Nephron progenitor cell (in vitro differentiated cells): ENCODE results near the gene TAF13.
A peak's percentile ranks its signal among the peaks of the same experiment; 100 is the strongest.
"Not testable (repeated sequence)": the region's sequence is repeated elsewhere in the genome, so short reads cannot be mapped to it uniquely, and the experiment has no call there.

Experiments
- DNase-seq: peaks from one replicate; pipeline ENCODE4 v3.0.0; 2021
- H3K27ac Mint-ChIP-seq: 2 replicates; pipeline ENCODE4 v1.8.0; 2021; ENCODE audit warnings: mild to moderate bottlenecking, moderate library complexity, mixed read lengths
- H3K27me3 Mint-ChIP-seq: 2 replicates; pipeline ENCODE4 v1.8.0; 2021; ENCODE audit warnings: mild to moderate bottlenecking, low read depth, mixed read lengths; ENCODE audit not compliant: poor library complexity
- H3K36me3 Mint-ChIP-seq: 2 replicates; pipeline ENCODE4 v1.8.0; 2021; ENCODE audit warnings: low read depth, mixed read lengths
- H3K4me1 Mint-ChIP-seq: 2 replicates; pipeline ENCODE4 v1.8.0; 2021; ENCODE audit warnings: mixed read lengths
- H3K4me3 Mint-ChIP-seq: 2 replicates; pipeline ENCODE4 v1.8.0; 2021; ENCODE audit warnings: mild to moderate bottlenecking, moderate library complexity, mixed read lengths
- H3K9me3 Mint-ChIP-seq: 2 replicates; pipeline ENCODE4 v1.8.0; 2021; ENCODE audit warnings: mild to moderate bottlenecking, moderate library complexity, mixed read lengths
- CTCF ChIP-seq: fragments of 200-600 bp; sonication (generic); IDR thresholded peaks from 2 replicates; pipeline ENCODE4 v1.5.0; 2021; ENCODE audit warnings: antibody characterized with exemption

Gene TAF13

GRCh38 chr1:109040989-109041620 lies 34.7 kb downstream of the TAF13 start:
- H3K27me3 Mint-ChIP-seq: peaks cover 12% of the 10 kb centered on the region
- no peak overlapping the region for H3K27ac Mint-ChIP-seq
- peaks cover 16% of the 10 kb centered on the region for H3K4me1 Mint-ChIP-seq
- no peaks in the 10 kb centered on the region for H3K9me3 Mint-ChIP-seq
- peak overlapping the region; percentile 93 for H3K4me3 Mint-ChIP-seq
- DNase-seq: peak; percentile 47
- no peaks in the 10 kb centered on the region for H3K36me3 Mint-ChIP-seq
- TF ChIP-seq CTCF: no peak

GRCh38 chr1:109040627-109040988 lies 35.2 kb downstream of the TAF13 start:
- DNase-seq: no peak
- Mint-ChIP-seq H3K4me1 (peaks cover 16% of the 10 kb centered on the region), H3K27me3 (peaks cover 8% of the 10 kb centered on the region), H3K9me3 (no peaks in the 10 kb centered on the region), H3K4me3 (peak overlapping the region; percentile 93), H3K36me3 (no peaks in the 10 kb centered on the region), H3K27ac (no peak overlapping the region)
- no peak for TF ChIP-seq CTCF

GRCh38 chr1:109034382-109034781 lies 41.4 kb downstream of the TAF13 start:
- H3K27ac Mint-ChIP-seq: no peak overlapping the region
- H3K4me3 Mint-ChIP-seq: no peak overlapping the region
- no peaks in the 10 kb centered on the region for H3K36me3 Mint-ChIP-seq
- H3K4me1 Mint-ChIP-seq: peaks cover 5% of the 10 kb centered on the region
- no peak for TF ChIP-seq CTCF
- no peak for DNase-seq
- no peaks in the 10 kb centered on the region for H3K9me3 Mint-ChIP-seq
- no peaks in the 10 kb centered on the region for H3K27me3 Mint-ChIP-seq

GRCh38 chr1:109029493-109029892 lies 46.3 kb downstream of the TAF13 start:
- H3K36me3 Mint-ChIP-seq, H3K27ac Mint-ChIP-seq, H3K9me3 Mint-ChIP-seq, DNase-seq, H3K4me1 Mint-ChIP-seq, H3K27me3 Mint-ChIP-seq, H3K4me3 Mint-ChIP-seq: not testable (repeated sequence)

GRCh38 chr1:109027841-109028240 lies 48.0 kb downstream of the TAF13 start:
- H3K4me3 Mint-ChIP-seq: no peak overlapping the region

GRCh38 chr1:109025694-109026093 lies 50.1 kb downstream of the TAF13 start:
- no peak for TF ChIP-seq CTCF
- Mint-ChIP-seq H3K36me3 (peaks cover 12% of the 10 kb centered on the region), H3K4me1 (peaks cover 5% of the 10 kb centered on the region), H3K27ac (no peak overlapping the region), H3K4me3 (no peak overlapping the region), H3K9me3 (no peaks in the 10 kb centered on the region), H3K27me3 (peaks cover 2% of the 10 kb centered on the region)
- DNase-seq: no peak

More at GRCh38 chr1:109027841-109028240, 48.0 kb downstream of the TAF13 start:
- no peaks in the 10 kb centered on the region for H3K36me3 Mint-ChIP-seq
- DNase-seq: no peak
- H3K4me1 Mint-ChIP-seq: peaks cover 5% of the 10 kb centered on the region
- no peak overlapping the region for H3K27ac Mint-ChIP-seq
- peaks cover 2% of the 10 kb centered on the region for H3K27me3 Mint-ChIP-seq
- TF ChIP-seq CTCF: no peak
- H3K9me3 Mint-ChIP-seq: no peaks in the 10 kb centered on the region
